Measurements from ENCODE around the gene MRPS12.
"Not testable (repeated sequence)": the region's sequence is repeated elsewhere in the genome, so short reads cannot be mapped to it uniquely, and the experiment has no call there.

MRPS12 gene

DNA sequence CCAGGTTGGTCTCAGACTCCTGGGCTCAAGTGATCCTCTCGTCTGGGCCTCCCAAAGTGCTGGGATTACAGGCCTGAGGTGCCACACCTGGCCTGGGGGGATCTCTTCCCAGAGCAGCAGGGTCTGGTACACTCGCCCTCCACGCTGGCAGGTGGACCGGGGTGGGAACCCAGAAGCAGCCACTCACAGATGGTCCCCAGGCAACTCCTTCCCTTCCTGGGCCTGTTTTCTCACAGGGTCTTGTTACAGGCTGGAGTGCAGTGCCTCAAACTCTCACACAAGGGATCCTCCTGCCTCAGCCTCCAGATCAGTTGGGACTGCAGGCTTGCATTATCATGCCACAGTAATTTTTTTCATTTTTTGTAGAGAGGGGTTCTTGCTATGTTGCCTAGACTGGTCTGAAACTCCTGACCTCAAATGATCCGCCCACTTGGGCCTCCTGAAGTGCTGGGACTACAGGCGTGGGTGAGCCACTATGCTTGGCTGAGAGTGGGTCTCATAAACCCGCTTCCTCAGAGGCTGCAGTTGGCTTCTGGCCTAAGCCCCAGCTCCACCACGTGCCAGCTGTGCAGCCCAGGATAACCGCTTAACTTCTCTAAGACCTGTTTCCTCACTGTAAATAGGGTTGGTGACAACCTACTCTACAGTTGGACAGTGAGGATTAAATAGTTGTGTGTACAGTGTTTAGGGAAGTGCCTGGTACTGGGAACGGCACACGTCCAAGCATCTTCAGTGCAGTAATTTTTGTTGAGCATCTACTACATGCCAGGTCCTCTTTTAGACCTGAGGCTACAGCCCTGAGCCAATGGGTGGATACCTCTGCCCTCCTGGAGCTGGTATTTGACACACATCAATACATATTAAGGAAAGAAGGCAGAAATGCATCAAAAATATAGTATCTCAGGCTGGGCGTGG lies 17.9 kb upstream of the MRPS12 start:
- DNase-seq, result no peak

DNA sequence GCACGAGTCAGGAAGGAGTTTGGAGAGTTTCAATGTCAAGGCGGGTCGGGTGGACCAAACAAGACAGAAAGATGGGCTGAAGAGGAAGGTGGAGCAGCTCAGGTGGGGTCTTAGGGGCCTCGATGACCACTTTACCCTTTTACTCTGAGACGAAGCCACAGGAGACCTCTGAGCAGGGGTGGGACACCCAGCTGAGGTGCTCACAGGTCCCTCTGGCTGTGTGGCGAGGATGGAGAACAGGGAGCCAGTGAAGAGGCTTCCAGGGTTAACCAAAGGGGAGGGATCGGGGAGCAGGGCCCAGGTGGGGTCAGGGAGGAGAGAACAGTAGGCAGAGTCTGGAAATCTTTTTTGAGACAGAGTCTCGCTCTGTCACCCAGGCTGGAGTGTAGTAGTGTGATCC lies 16.8 kb upstream of the MRPS12 start:
- no peak for DNase-seq

DNA sequence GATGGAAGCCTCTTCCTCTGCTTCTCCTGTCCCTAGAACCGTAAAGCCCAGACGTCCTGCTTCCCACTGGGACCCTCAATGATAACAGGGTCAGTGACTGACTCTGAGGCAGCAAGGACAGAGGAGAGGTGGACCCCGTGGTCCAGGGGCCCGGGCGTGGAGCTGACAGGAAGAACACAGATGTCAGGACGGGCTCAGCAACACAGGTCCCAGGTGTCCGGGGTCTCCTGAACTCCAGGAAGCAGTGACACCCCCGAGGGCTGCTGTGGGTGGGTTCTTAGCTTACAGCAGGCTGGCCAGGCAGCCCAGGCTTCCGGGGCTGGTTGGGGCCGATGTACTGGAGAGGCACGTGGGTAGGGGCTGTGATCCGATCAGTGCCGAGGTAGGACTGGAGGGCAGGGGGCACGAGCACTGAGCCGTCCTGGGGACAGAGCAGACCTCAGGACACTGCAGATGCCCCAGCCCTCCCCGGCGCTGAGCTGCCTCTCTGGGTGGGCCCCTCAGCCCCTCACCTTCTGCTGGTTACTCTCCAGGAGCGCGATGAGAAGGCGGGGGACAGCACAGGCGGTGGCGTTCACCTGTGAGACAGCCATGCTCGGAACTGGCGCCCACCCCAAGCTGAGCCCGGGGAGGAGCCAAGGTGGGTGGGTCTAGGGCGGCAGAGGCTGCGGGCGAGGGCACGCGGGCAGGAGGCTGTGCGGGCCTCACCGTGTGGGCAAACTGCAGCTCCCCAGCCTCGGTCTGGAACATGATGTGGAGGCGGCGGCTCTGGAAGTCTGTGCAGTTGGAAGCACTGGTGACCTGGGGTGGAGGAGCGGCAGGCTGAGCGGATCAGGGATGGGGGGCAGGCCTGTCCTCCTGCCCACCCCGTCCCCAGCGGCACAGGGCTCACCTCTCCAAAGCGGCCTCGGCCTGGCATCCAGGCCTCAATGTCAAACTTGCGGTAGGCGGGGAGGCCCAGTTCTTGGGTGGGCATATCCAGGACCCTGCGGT lies 15.1 kb upstream of the MRPS12 start:
- DNase-seq, result no peak

DNA sequence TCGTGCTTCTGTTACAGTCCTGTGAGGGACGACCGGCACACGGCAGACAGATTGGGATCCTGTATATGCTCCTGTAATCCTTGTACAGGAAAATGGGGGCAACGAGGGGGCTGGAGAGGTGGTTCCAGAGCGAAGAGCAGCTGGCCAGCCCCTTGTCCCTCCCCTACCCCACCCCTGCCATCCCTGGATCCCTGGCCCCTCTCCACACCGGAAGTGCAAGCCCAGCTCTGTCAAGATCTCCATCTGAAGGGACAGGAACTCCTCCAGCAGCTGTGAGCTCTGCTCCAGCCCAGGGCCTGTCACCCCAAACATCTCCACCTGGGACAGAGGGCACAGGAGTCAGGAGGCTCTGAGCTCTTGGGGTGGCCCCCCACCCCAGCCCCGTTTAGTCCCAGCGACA lies 13.2 kb upstream of the MRPS12 start:
- DNase-seq, result no peak

DNA sequence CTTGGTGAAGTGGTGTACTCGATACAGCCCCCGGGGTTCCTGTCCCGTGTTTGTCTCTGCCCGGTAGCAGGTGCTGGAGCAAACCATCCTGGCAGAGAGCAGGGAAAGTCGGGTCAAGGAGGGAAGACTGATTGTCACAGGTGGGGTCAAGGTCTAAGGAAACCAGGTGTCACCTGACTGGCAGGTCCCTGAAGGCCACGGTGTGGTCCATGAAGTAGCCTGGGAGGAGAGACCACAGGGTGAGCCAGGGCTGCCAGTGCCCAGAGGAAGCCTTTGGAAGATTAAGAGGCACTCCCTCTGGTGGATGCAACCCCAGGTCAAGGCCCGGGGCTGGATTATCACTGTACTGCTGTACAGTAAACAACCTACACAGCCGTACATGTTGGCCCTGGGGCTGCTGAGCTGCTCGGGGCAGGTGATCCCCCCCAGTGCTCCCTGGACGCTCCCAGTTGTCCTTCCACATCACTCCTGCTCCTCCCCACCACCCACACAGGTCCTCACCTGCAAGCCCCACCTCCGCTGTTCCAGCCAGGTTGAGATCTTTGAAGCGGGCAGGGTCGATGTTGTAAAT lies 12.7 kb upstream of the MRPS12 start:
- DNase-seq, result no peak

DNA sequence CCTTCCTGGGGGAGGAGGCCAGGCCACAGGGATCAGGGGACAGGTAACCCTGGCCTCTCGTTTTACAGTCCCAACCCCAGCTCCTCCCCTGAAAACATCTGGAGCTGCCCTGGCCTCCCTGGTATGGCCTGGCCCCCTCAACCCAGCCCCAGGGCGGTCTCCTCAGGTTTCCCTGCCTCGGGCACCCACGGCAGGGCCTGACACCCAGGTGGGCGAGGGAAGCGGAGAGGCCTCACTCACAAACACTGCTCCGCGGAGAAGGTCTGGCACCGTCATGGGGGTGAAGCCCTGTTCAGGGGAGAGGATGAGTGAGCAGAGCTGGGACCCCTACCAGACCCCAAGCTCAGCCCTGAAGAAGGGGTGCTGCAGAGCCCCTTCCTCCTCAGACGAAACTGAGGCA lies 12.2 kb upstream of the MRPS12 start:
- no peak for DNase-seq

DNA sequence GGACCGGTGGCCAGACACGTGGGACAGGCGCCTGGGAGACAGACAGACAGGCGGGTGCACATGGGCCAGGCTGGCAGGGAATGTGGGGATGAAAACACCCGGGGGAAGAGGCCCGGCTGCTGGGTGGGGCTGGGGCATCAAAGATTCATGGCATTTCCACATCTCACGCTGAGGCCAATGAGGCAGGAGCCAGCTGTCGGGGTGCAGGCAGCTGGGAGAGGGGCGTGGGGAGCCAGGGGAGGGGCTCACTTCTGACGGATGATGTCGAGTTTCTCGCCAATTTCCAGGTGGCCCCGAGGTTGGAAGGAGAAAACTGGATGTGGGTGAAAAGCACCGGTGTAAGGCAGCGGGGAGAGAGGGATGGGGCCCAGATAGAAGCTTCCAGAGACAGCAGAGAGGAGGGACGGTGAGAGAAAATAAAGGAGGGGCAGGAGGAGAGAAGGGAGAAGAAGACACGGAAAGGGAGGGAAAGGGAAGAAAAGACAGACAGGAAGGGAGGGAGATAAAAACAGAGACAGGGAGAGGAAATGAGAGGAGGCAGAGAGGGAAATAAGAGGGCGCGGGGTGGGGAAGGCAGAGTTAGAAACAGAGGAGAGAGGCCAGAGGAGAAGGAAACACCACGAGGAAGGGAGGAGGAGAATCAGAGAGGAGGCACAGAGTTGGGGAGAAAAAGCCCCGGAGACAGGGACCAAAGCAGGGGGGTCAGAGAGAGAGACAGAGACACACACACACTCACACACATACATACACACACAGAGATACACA lies 10.7 kb upstream of the MRPS12 start:
- no peak for DNase-seq

DNA sequence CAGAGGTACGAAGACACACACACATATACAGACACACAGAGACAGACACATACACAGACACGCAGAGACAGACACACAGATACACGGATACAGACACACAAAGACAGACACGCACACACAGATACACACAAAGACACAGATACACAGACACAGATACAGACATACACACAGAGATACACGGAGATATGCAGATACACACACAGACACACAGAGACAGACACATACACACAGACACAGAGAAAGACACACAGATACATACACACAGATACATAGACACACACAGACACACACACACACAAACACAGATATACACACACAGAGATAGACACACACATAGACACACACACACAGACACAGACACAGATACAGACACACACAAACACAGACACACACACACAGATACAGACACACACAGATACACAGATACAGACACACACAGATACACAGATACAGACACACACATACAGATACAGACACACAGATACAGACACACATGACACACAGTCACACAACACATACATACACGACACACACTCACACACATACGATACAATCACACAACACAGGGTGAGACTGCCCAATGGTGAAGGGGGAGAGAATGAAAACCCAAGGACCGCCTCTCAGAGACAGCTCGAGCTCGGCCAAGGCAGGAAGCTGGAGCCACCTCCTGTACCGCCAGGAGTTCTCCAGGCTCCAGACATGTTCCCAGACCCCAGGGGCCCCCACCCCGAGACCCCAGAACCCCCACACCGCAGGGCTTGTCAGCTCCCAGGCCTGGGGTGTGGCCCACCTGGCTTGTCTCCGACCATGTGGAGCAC lies 9.9 kb upstream of the MRPS12 start:
- no peak for DNase-seq

DNA sequence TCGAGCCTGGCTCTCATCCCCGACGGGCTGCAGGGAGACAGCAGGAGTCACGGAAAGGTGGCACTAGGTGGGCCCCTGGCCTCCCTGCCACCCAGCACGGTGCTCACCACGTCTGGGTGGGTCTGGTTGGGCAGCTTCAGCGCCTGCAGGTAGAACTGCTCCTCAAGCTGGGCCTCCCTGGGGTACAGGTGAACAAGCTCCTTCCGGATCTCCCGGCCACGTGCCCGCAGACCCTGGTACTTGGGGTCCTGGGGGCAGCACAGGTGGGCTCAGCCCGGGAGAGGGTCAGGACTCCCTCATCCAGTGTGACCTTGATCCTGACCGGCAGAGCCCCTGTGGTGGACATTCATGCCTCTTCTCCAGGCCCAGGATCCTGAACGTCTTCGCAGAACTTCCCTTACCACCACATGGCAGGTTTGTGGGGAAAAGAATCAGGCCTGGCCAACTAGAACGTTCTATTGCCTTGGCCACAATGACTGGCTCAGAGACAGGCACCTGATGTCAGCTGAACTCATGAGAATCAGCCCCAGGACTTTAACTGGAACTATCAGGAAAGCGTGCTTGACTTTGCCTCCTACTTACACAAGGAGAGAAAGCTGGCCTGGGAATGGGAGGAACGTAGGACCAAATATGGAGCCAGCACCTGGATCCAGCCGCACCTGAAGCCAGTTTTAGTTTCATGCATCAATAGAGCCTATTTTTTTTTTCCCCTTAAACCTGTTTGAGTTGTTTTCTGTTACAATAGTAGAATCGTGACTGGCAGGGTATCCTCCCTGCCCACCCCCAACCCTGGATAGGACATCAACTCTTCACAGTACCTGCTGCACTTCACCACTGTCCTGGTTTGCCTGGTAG lies 9.1 kb upstream of the MRPS12 start:
- no peak for DNase-seq

DNA sequence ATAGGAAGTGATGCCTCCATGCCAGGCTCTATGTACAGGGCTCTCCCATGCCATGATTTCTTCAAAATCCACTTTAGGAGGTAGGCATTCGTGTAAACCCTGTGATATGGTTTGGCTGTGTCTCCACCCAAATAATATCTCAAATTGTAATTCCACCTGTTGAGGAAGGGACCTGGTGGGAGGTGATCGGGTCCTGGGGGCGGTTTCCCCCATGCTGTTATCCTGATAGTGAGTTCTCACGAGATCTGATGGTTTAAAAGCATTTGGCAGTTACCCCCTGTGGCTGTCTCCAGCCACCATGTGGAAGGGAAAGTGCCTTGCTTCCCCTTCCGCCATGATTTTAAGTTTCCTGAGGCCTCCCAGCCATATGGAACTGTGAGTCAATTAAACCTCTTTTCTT lies 8.3 kb upstream of the MRPS12 start:
- DNase-seq, result no peak

DNA sequence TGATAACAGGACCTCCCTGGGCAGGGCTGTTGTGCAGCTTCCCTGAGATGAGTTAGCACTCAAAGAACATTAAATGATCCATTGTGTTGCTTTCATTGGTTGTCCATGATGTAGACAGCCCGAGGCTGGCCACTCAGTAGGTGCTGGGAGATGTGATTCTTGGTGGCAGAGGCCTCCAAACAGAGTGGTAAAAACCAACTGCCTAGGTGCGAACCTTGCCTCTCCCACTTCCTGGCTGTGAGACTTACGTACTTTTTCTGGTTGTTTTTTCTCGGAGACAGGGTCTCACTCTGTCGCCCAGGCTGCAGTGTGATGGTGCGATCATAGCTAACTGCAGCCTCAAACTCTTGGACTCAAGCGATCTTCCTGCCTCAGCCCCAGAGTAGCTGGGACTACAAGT lies 6.4 kb upstream of the MRPS12 start:
- no peak for DNase-seq

DNA sequence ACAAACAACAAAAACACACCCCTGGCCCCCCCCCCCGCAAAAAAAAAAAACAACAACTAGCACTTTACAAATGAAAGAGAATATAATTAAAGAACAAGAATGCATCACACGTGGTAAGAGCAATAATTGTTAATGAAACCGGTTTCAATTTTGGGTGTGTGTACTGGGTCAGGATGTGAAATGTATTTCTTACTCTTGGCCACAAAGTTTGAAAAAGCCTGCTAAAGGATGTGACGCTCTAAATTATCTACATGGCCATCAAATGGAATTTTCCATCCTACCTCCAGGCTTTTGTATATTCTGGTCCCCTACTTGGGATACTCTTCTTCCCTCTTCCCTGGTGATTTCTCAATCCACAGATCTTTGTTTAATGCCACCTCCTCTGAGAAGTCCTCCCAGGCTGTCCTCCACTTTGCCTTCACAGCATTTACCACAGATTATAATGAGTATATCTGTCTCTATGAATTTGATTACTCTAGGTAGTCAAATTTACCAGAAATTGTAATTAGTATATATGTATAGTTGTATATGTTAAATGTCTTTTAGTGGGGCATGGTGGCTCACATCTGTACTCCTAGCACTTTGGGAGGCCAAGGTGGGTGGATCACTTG lies 2.2 kb upstream of the MRPS12 start:
- DNase-seq, result no peak

DNA sequence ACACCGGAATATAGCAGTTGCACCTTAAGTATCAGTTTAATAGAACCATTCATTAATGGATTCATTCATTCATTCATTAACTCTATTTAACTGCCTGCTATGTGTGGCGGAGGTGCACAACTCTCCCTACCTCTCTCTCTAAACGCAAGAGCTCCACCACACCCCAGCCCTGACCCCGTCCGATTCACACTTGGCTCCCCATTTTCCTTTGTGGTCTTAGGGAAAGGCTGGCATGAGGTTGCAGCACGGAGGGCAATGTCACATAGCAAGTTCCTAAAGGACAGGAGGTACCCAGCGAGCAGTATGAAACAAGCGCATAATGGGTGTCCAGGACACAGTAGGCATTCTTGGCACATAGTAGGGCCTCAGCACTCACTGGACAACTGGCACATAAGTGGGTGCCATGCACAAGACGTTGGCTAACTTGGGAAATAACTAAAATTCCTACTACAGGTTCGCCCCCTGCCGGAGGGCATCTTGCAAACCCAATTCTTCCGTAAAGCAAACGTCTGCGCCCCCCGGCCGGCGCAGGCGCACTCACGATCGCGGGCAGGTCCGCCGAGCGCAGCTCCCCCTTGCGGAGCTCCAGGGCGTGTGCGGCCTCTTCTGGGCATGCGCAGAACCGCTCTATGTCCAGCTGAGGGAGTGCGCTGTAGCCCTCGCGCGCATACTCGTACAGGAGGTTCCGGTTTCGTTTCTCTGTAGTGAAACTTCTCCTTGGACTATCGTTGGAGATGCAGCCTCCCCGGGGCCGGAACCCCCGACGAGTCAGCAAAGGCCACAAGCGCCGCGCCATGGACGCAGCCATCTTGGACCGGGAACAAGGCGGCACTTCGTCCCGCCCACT lies 592 bp upstream of the MRPS12 start, which contains the start of gene SARS2:
Gene SARS2 (minus strand): TSS at position 835 of the 847 bp plus-strand sequence. CDS start 27 bp downstream, at position 808.
- DNase-seq, result peak; percentile 93

DNA sequence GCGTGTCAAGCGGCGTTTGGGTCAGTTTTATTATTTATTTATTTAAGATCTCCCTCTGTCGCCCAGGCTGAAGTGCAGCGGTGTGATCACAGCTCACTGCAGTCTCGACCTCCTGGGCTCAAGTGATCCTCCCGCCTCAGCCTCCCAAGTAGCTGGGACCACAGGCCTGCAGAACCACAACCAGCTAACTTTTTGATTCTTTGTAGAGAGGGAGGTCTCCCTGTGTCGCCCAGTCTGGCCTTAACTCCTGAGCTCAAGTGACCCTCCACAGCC lies 713 bp downstream of the MRPS12 start:
- DNase-seq, result no peak

DNA sequence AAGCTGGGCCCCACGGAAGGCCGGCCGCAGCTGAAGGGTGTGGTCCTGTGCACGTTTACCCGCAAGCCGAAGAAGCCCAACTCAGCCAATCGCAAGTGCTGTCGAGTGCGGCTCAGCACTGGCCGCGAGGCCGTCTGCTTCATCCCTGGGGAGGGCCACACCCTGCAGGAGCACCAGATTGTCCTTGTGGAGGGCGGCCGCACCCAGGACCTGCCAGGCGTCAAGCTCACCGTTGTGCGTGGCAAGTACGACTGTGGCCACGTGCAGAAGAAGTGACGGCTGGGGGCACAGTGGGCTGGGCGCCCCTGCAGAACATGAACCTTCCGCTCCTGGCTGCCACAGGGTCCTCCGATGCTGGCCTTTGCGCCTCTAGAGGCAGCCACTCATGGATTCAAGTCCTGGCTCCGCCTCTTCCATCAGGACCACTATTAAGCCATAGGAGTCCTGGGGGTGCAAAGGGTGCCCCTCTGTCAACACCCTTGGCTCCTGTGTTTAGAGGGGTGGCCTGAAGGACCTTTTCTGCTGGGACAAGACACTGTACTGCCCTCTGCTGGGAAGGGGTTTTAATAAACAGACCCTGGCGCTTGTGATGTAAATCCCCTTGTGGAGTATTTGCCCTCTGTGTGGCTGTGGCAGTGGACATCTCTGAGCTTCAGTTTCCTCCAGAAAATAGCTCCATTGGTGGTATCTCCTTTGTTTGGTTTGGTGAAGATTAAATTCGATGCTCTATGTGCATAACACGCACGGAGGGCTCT lies 1.9 kb downstream of the MRPS12 start:
- DNase-seq, result no peak

DNA sequence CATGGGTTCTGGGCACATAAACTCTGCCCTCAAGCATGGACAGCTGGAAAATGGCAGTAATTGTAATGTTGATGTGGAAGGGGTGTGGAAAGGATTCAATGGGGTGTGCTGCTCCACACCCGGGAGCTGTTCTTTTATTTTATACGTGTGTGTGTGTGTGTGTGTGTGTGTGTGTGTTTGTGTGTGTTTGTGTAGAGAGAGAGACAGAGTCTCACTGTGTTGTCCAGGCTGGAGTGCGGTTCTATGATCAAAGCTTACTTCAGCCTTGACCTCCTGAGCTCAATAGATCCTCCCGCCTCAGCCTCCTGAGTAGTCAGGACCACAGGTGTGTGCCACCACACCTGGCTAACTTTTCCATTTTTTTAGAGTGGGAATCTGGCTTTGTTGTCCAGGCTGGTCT lies 2.8 kb downstream of the MRPS12 start:
- no peak for DNase-seq

DNA sequence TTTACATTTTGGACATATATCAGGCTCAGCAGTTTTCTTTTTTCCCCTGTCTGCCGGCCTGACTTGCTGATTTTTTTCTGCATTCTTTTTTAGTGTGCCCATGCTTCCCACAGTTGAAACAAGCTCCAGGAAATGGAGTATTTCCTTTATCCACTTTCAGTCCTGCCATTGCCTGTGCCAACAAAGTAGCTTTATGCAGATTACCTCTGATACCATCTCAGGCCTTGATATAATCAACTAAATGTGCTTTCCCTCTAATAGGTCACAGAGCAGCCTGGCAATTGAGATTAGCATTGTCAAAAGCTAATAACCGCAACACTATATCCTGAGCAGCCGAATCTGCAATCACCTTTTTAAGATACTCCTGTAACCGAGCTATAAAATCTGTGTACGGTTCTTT lies 9.2 kb downstream of the MRPS12 start:
- DNase-seq, result no peak

DNA sequence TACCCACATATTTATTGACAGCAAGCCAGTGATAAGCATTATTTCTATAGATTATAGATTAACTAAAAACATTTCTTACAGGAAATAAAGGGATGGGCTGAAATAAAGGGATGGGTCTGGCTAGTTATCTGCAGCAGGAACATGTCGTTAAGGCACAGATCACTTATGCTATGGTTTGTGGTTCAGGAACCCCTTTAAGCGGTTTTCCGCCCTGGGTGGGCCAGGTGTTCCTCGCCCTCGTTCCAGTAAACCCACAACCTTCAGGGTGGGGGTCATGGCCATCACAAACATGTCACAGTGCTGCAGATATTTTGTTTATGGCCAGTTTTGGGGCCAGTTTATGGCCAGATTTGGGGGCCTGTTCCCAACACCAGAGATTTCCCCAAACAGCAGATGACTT lies 10.7 kb downstream of the MRPS12 start:
- not testable (repeated sequence) for DNase-seq

DNA sequence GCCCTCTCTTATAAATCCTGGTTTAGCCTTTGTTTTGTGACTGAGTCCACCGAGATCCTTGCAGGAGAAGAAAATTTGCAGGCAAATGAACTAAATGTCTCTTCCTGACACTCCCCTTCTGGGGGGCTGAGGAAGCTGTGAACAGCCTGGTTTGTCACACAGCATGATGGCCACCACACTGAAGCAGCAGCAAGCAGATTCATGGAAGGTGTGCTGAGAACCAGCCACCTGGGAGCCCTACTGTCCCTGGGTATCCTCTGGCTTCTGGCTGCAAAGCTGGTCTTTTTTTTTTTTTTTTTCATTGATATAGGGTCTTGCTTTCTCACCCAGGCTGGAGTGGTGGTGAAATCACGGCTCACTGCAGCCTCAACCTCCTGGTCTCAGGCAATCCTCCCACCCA lies 11.2 kb downstream of the MRPS12 start:
- no peak for DNase-seq

Data from NCI-H446 treated with DMSO at 0.1 percent for 48 hours (cell line).